Stimulated activated naive CD8-positive, alpha-beta T cell treated with anti-CD3 and anti-CD28 coated beads, Interleukin-15, amount 100 ng/mL, for 72 hours (primary cell): ENCODE data around the gene PLCL2.

Source experiments
- ATAC-seq: fragments of 150-1000 bp; cut with Tn5 transposase; 2 replicates; pipeline ENCODE4 v1.10.0; 2021; ENCODE audit warnings: mild to moderate bottlenecking, moderate library complexity
- DNase-seq, 2 donors: peaks; one replicate each; pipeline ENCODE4 v3.0.0; 2021 to 2022
- H3K27ac Mint-ChIP-seq, 2 donors: one replicate each; pipeline ENCODE4 v1.8.0; 2022; ENCODE audit warnings: mild to moderate bottlenecking in 2 of 2, mixed read lengths in 2 of 2, moderate library complexity in 2 of 2
- H3K27me3 Mint-ChIP-seq: one replicate; pipeline ENCODE4 v1.8.0; 2022; ENCODE audit warnings: mixed read lengths
- H3K4me1 Mint-ChIP-seq: one replicate; pipeline ENCODE4 v1.8.0; 2022; ENCODE audit warnings: mild to moderate bottlenecking, mixed read lengths
- H3K4me3 Mint-ChIP-seq, 2 donors: one replicate each; pipeline ENCODE4 v1.8.0; 2022; ENCODE audit warnings: mild to moderate bottlenecking in 2 of 2, mixed read lengths in 2 of 2, moderate library complexity in 1 of 2
- H3K9me3 Mint-ChIP-seq, 2 donors: one replicate each; pipeline ENCODE4 v1.8.0; 2022; ENCODE audit warnings: mixed read lengths in 2 of 2

Gene PLCL2

GRCh38 chr3:16849229-16849628 lies 35.5 kb upstream of the PLCL2 start:
- no peaks in the 10 kb centered on the region for H3K9me3 Mint-ChIP-seq
- ATAC-seq (peak; percentile 86), DNase-seq (peak; percentile 44 to 59)
- no peaks in the 10 kb centered on the region for H3K27me3 Mint-ChIP-seq
- peaks cover 34% of the 10 kb centered on the region for H3K4me1 Mint-ChIP-seq
- peak overlapping the region; percentile 63 for H3K4me3 Mint-ChIP-seq
- H3K27ac Mint-ChIP-seq = peak overlapping the region in 1 of 2 donors; percentile 94

GRCh38 chr3:16849795-16850194 lies 35.0 kb upstream of the PLCL2 start:
- Mint-ChIP-seq H3K4me3 (peak overlapping the region; percentile 63), H3K9me3 (no peaks in the 10 kb centered on the region), H3K27me3 (no peaks in the 10 kb centered on the region), H3K27ac (peak overlapping the region; percentile 50 to 94), H3K4me1 (peaks cover 31% of the 10 kb centered on the region)
- DNase-seq (no peak), ATAC-seq (peak; percentile 38)

- Mint-ChIP-seq H3K4me3 (no peak overlapping the region), H3K27ac (no peak overlapping the region), H3K9me3 (no peaks in the 10 kb centered on the region), H3K27me3 (no peaks in the 10 kb centered on the region), H3K4me1 (peaks cover 9% of the 10 kb centered on the region)
- no peak for DNase-seq
- ATAC-seq = no peak
These were observed 29.3 kb upstream of the PLCL2 start for GRCh38 chr3:16855497-16855896.

- no peak overlapping the region for H3K4me3 Mint-ChIP-seq
- peaks cover 7% of the 10 kb centered on the region for H3K4me1 Mint-ChIP-seq
- no peak overlapping the region for H3K27ac Mint-ChIP-seq
- ATAC-seq (no peak), DNase-seq (no peak)
- no peaks in the 10 kb centered on the region for H3K27me3 Mint-ChIP-seq
- H3K9me3 Mint-ChIP-seq = no peaks in the 10 kb centered on the region
These were observed 24.5 kb upstream of the PLCL2 start for GRCh38 chr3:16860234-16860633.

GRCh38 chr3:16861432-16861831 lies 23.3 kb upstream of the PLCL2 start:
- ATAC-seq (no peak), DNase-seq (no peak)
- H3K27ac Mint-ChIP-seq = peak overlapping the region in 1 of 2 donors; percentile 19
- no peak overlapping the region for H3K4me3 Mint-ChIP-seq
- H3K9me3 Mint-ChIP-seq = no peaks in the 10 kb centered on the region
- no peaks in the 10 kb centered on the region for H3K27me3 Mint-ChIP-seq
- H3K4me1 Mint-ChIP-seq = peaks cover 11% of the 10 kb centered on the region

- H3K4me1 Mint-ChIP-seq = peaks cover 12% of the 10 kb centered on the region
- H3K4me3 Mint-ChIP-seq = no peak overlapping the region
- H3K9me3 Mint-ChIP-seq = no peaks in the 10 kb centered on the region
- no peak overlapping the region for H3K27ac Mint-ChIP-seq
- ATAC-seq = no peak
- DNase-seq = no peak
- H3K27me3 Mint-ChIP-seq = no peaks in the 10 kb centered on the region
These were observed 20.0 kb upstream of the PLCL2 start for GRCh38 chr3:16864610-16865313.

- Mint-ChIP-seq H3K9me3 (no peaks in the 10 kb centered on the region), H3K27ac (no peak overlapping the region), H3K4me1 (peaks cover 12% of the 10 kb centered on the region), H3K4me3 (no peak overlapping the region), H3K27me3 (no peaks in the 10 kb centered on the region)
- DNase-seq = no peak
- no peak for ATAC-seq
These were observed 19.4 kb upstream of the PLCL2 start for GRCh38 chr3:16865335-16865734.

- ATAC-seq = peak; percentile 78
- Mint-ChIP-seq H3K27me3 (no peaks in the 10 kb centered on the region), H3K27ac (no peak overlapping the region), H3K4me3 (no peak overlapping the region), H3K4me1 (peaks cover 12% of the 10 kb centered on the region), H3K9me3 (no peaks in the 10 kb centered on the region)
- DNase-seq = no peak
These were observed 18.2 kb upstream of the PLCL2 start for GRCh38 chr3:16866571-16866970.

- no peaks in the 10 kb centered on the region for H3K9me3 Mint-ChIP-seq
- DNase-seq (no peak), ATAC-seq (no peak)
- H3K4me1 Mint-ChIP-seq = peaks cover 12% of the 10 kb centered on the region
- H3K27me3 Mint-ChIP-seq = no peaks in the 10 kb centered on the region
- H3K27ac Mint-ChIP-seq = no peak overlapping the region
- no peak overlapping the region for H3K4me3 Mint-ChIP-seq
These were observed 16.2 kb upstream of the PLCL2 start for GRCh38 chr3:16868513-16868912.

- Mint-ChIP-seq H3K27me3 (no peaks in the 10 kb centered on the region), H3K27ac (no peak overlapping the region), H3K9me3 (no peaks in the 10 kb centered on the region), H3K4me1 (peaks cover 12% of the 10 kb centered on the region), H3K4me3 (no peak overlapping the region)
- DNase-seq (no peak), ATAC-seq (no peak)
These were observed 15.3 kb upstream of the PLCL2 start for GRCh38 chr3:16869261-16870005.

- no peak for ATAC-seq
- no peak overlapping the region for H3K4me3 Mint-ChIP-seq
- H3K27ac Mint-ChIP-seq = no peak overlapping the region
- peaks cover under 1% of the 10 kb centered on the region for H3K4me1 Mint-ChIP-seq
- no peaks in the 10 kb centered on the region for H3K9me3 Mint-ChIP-seq
- DNase-seq = no peak
- H3K27me3 Mint-ChIP-seq = no peaks in the 10 kb centered on the region
These were observed 12.6 kb upstream of the PLCL2 start for GRCh38 chr3:16871915-16872842.

GRCh38 chr3:16873872-16874271 lies 10.9 kb upstream of the PLCL2 start:
- no peaks in the 10 kb centered on the region for H3K27me3 Mint-ChIP-seq
- ATAC-seq (no peak), DNase-seq (no peak)
- H3K4me1 Mint-ChIP-seq = no peaks in the 10 kb centered on the region
- H3K27ac Mint-ChIP-seq = no peak overlapping the region
- H3K4me3 Mint-ChIP-seq = no peak overlapping the region
- H3K9me3 Mint-ChIP-seq = no peaks in the 10 kb centered on the region

- H3K9me3 Mint-ChIP-seq = no peaks in the 10 kb centered on the region
- H3K27me3 Mint-ChIP-seq = no peaks in the 10 kb centered on the region
- DNase-seq (no peak), ATAC-seq (no peak)
- no peak overlapping the region for H3K4me3 Mint-ChIP-seq
- no peak overlapping the region for H3K27ac Mint-ChIP-seq
- no peaks in the 10 kb centered on the region for H3K4me1 Mint-ChIP-seq
These were observed 8.7 kb upstream of the PLCL2 start for GRCh38 chr3:16875876-16876550.

- H3K4me1 Mint-ChIP-seq = no peaks in the 10 kb centered on the region
- no peaks in the 10 kb centered on the region for H3K27me3 Mint-ChIP-seq
- H3K4me3 Mint-ChIP-seq = no peak overlapping the region
These were observed 7.2 kb upstream of the PLCL2 start for GRCh38 chr3:16877505-16877904.

GRCh38 chr3:16877911-16878310 lies 6.8 kb upstream of the PLCL2 start:
- Mint-ChIP-seq H3K27ac (no peak overlapping the region), H3K27me3 (no peaks in the 10 kb centered on the region), H3K4me1 (no peaks in the 10 kb centered on the region), H3K4me3 (no peak overlapping the region), H3K9me3 (no peaks in the 10 kb centered on the region)
- ATAC-seq = no peak
- no peak for DNase-seq

More at GRCh38 chr3:16877505-16877904, 7.2 kb upstream of the PLCL2 start:
- no peaks in the 10 kb centered on the region for H3K9me3 Mint-ChIP-seq
- no peak for DNase-seq
- no peak for ATAC-seq
- no peak overlapping the region for H3K27ac Mint-ChIP-seq
